GM19397 (cell line): ENCODE measurements around the gene WFIKKN1.

ENCODE experiments used
- ATAC-seq: cut with Tn5 transposase; IDR thresholded peaks from one replicate; pipeline ENCODE4 v1.9.1; 2021; ENCODE audit warnings: mild to moderate bottlenecking, moderate library complexity; ENCODE audit not compliant: unreplicated experiment

The WFIKKN1 gene

DNA sequence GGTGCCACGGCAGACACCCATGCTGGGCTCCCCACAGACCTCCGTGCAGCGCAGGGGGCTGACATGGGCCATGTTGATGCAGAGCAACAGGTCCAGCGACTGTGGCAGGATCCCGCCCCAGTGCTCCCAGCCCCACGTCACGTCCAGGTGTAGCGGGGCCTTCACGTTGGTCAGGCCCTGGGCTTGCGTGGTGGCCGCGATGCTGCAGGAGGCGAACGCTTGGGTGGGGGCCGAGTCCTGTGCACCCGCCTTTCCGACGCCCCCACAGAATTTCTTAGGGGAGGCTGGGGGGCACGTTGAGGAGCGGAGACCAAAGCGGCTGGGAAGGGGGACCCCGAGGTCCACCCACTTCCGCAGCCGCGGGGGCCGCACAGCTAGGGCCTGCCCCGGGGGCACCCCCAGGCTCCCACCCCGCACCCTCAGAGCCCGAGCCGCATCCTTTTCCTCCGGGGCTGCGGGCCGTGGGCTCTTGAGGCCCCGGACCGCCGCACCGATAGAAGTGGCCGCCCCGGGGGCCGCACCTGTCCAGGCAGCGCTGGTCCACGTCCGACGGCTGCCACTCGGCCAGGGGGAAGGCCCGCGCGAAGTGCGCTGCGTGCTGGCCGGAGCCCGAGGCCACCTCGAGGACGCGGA, 4.9 kb downstream of the WFIKKN1 start:
- peak; percentile 5 for ATAC-seq

DNA sequence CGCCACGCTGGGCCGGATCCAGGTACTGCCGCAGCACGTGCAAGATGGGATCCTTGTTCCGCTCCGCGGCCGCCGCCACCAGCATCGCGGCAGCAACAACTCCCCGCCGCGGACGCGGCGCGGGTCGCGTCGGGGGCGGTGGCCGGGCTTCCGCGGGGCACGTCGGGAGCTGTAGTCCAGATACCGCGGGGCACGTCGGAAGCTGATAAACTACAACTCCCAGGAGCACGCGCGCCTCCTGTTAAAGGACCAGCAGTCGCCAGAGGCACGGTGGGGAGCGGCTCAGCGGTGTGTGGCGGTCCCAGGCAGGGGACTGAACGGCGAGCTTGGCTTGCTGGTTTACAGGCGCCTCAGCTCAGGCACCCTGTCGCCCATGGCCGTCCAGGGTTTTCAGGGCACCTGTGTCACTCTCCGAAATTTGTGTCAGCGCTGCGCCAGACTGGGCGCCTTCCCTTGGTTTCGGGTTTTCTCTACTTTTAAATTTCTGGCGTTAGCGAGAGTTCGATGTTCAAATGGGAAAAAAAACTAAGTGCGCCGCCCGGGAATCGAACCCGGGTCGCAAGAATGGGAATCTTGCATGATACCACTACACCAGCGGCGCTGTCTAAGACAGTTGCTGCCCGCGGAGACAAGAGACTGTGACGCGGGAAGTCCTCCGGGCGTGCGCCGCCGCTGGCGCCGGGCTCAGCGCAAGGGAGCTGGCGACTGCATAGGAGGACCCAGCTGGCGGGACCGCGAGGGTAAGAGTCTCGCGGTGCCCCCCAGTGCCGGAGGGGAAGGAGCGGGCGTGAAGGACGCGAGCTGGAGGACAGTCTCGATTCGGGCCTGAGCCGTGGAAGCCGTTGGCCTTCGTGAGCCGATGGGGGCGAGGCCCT, 5.7 kb downstream of the WFIKKN1 start, which contains the start of gene METTL26:
Gene METTL26, minus strand, starts transcription at position 100 of the 875 bp plus-strand sequence. Its CDS starts 15 bp downstream, at position 85.
- peak; percentile 69 for ATAC-seq

DNA sequence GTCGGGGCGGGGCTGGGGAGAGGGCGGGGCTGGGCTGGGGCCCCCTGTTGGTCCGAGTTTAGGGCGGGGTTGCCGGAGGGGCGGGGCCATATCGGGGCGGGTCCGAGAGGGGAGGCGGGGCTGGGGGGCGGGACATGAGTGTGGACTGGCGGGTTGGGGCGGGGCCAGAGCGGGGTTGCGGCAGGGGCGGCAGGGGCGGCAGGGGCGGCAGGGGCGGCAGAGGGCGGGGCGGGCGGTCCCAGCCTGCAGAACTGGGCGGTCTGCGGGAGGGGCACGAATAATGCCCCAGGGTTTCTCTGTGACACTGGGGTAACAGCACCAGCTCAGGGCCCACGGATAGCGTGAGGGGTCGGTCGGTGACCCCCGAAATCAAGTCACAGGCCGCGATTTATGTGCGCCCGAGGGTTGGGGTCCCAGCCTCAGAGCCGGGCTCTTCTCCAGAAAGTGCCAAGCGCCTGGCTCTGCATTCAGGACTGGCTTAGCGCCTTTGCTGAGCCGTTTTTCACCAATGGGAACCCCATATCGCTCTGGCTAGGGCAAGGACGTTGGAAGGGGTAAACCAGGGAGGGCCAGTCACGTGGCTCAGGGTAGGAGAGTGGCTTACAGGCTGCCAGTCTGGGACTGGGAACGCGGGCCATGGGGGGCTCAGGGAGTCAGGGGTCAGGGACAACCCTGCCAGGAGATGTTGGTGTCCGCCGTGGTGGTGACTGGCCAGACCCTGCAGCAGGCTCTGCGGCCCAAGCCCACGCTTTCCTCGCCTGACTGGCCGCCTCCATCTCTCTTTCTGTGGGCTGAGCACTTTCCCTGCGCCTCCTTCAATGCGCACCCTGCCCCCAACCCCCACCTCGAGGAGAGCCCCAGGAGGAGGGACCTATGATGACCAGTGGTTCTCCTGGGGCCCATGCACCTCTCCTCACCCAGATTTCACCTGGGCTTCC, 6.6 kb downstream of the WFIKKN1 start:
- no peak for ATAC-seq

DNA sequence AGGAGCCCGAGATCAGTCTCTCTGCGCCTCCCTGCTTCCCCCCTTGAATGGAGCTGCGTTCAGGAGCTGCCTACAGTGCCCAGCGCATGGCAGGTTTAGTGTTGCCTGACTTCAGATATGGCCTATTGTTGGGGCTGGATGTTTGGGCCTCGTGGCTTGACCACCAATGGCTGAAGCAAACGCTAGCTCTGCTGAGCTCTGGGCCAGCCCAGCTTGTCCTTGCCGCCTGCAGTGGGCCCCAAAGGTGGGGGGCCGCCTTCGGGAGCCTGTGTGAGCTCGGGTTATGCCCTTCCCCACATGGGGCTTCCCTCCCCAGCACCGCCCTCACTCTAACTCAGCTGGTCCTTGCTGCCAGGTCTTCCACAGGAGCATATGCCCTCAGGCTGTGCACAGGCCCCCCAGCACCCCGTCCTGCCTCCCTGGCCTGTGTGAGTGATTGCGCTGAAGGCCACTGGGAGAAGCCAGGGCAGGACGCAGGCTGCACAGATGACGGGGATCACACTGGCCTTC, 7.3 kb downstream of the WFIKKN1 start:
- no peak for ATAC-seq

DNA sequence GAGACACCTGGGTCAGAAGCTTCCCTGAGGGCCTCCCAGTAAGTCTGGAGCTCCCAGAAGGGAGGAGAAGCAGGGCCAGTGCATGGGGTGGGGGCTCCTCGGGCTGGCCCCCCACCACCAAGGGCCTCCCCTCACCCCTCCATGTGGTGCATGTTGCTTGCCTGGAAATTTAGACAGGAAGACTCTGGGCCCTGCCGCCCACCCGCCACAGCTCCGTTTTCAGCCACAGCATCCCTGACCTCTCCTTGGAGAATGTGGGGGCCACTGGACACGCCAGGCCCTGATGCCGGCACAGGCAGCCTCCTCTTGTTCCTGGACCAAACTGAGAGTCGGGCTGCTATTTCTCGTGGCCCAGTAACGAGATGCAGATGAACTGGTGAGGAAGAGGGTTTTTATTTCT, 8.1 kb downstream of the WFIKKN1 start:
- no peak for ATAC-seq

DNA sequence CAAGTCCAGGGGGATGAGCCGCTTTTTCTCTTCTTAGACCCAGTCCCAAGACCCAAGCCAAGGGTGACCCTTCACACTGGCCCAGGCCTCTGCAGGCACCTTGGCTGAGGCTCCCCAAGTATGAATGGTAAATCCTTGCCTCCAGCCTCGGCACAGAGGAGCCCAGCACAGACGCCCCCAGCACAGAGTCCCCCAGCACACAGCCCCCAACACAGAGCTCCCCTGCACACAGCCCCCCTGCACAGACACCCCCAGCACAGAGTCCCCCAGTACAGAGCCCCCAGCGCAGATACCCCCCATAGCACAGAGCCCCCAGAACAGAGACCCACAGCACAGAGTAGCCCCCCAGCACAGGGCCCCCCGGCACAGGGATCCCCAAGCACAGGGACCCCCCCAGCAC, 9.8 kb downstream of the WFIKKN1 start:
- ATAC-seq = no peak

DNA sequence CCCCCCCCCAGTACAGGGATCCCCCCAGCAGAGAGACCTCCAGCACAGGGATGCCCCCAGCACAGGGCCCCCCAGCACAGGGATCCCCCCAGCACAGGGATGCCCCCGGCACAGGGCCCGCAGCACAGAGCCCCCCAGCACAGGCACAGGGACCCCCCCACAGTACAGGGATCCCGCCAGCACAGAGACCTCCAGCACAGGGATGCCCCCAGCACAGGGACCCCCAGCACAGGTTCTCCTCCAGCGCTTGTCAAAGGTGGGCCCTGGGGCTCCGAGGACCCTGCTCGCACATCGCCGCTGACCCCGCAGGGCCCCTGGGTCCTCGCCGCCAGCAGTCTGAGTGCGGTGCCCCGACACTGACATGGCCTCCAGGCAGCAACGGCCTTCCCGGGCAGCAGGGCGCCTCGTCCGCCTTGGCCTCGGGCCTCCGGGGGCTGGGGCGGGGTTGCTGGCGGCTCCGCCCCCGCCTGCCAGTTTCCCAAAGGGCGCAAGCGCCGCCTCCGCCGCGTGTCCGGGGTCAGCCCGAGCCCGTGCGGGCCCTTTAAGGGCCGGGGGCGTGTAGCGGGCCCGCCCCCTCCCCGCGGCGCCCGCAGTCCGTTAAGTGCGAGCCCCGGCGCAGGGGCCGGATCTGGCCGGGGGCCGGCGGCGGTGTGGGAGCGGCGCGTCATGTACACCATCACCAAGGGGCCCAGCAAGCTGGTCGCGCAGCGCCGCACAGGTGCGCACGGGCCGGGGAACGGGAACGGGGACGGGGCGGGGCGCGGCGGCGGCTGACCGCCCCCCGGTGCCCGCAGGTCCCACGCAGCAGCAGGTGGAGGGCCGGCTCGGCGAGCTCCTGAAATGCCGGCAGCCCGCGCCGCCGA, 10.8 kb downstream of the WFIKKN1 start, which contains the start of gene MCRIP2:
Gene MCRIP2, plus strand, starts transcription at position 503 of the 863 bp plus-strand sequence. Its CDS starts 164 bp downstream, at position 667.
- ATAC-seq = peak; percentile 43

DNA sequence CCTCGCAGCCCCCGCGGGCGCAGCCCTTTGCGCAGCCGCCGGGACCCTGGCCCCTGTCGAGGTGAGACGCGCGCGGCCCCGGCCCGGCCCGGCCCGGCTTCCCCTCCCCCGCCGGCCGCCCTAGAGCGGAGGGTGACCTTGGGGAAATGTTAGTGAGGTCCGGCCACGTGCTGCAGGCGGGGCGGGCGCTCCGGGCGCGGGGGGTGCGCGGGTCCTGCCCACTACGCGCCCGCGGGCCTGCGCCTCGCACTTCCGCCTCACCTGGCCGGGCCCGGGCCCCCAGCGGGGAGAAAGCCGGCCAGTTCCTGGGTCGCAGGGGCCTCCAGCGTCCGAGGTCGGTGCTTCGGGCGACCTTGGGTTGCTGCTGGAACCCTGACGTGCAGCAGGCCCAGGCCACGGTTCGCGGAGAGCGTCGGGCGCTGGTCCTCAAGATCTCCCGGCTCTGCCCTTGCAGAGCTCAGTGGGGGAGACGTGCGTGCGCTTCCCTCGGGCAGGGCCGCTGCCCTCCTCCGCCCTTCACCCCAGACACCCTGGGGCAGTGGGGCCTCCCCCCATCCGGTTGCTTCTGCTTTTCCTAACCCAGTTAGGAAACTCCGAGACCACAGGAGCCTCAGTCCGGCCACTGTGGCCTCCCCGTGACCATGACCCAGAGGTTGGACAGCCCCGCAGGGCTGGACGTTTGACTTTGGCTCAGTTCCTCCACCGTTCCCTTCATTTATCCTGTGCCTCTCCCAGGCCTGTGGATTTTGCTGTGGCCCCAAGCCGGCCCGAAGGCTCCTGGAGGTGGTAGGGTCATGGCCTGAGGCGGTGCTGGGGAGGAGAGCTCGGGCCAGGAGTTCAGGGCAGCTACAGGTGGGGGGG, 11.6 kb downstream of the WFIKKN1 start:
- peak; percentile 35 for ATAC-seq

DNA sequence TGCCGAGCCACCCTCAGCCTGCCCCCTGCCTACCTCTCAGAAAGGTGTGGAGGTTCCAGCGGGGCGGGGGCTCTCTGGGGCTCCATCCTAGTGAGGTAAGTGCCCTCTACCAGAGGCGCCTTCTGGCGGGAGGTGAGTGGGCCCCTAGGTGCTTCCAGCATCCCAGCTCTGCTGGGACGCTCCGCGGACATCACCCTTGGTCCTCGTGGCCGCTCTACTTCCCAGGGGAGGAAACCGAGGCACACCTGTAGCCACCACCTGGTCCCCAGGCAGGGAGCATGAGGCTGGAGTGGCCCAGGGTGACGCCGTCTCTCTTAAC, 12.2 kb downstream of the WFIKKN1 start:
- ATAC-seq = no peak

DNA sequence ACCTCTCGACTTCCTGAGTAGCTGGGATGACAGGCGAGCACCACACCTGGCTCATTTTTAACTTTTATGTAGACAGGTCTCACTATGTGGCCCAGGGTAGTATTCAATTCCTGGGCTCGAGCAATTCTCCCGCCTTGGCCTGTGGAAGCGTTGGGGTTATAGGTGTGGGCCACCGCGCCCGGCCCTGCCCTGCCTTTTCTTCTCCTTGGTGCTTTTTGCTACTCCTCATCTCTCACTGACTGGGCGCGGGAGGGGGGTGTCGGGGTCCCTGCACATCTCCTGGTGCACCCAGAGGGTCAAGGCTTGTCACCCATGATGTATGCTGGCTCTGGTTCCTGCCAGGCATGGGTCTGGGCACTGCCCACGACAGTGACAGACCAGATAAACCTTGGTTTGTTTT, 13.8 kb downstream of the WFIKKN1 start:
- no peak for ATAC-seq

DNA sequence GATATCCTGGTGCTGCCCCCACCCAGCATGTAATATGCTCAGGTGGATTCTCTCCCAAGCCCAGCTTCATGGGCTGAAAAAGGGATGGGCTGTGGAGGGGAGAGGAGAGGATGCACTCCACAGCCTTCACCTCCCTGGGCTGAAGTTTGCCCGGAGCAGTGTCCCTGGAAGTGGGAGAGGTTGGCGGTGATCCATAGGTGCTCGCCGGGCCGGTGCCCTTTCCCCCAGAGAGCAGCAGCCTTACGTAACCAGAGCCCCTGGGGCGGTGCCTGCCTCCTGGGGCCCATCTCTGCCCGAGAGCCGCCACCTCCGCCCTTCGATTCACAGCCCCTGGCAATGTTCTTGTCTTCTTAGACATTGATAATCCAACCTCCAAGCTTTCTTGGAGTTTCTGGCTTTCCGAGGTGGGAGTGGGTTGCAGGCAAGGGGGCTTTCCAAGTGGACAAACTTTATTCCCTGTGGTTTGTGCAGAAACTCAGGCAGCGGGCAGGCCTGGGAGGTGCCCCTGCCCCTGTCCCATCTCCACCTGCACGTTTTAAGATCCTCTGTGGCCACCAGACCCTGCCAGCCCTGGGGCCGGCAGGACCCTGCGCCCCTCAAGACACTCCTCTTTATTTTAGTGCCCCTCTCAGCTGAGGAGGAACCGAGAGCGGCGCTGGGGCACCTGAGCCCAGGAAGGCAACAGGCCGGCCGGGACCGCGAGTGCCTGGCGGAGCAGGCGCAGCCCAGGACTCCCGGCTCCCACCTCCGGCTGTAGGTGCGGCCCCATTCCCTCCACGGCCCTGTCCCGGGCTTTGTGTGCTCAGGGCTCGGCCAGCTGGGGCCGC, 15.3 kb downstream of the WFIKKN1 start:
- ATAC-seq = no peak

DNA sequence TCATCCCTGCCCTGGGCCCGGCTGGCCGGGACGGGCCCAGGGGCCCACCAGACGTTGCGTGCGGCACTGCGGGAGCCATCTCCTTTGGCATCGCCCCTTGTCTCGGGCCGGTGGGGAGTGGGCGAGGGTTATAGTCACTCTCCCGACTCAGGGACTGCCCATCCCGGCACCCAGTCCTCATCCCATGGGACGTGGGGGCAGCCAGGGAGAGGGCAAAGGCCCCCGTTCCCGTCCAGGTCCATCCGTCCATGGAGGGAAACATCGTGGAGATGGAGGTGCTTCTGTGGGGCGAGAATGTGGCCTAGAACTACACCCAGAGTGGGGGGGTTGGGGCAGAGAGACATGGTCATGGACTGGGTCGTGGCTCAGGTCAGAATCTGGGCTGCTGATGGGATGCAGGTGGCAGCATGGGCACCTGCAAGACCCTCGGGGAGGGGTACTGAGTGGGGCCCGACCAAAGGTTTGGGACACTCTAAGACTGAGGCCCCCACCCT, 15.9 kb downstream of the WFIKKN1 start:
- no peak for ATAC-seq

DNA sequence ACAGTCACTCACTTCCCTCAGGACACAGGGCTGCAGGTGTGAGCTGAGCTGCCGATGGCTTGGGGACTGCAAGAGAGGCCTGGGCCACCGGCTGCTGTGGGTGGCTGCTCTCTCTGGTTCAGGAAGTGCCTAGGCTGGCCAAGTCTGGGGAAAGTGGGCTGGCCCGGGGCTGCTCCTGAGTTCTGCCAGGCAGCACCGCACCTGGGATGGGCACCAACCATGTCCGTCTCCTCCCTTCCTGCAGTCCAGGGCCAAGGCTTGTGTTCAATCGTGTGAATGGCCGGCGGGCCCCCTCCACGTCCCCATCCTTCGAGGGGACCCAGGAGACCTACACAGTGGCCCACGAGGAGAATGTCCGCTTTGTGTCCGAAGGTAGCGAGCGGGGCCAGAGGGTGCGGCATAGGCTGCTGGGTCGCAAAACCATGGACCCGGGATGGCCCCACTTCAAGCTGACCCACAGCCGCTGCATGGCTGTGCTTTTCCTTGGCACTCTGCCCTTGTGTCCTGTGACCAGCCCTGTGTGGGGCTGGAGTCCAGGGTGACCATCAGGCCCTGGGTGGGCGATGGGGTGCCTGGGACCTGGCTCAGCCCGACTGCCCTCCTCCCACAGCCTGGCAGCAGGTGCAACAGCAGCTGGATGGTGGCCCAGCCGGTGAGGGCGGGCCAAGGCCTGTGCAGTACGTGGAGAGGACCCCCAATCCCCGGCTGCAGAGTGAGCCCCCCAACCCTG, 16.6 kb downstream of the WFIKKN1 start:
- no peak for ATAC-seq

DNA sequence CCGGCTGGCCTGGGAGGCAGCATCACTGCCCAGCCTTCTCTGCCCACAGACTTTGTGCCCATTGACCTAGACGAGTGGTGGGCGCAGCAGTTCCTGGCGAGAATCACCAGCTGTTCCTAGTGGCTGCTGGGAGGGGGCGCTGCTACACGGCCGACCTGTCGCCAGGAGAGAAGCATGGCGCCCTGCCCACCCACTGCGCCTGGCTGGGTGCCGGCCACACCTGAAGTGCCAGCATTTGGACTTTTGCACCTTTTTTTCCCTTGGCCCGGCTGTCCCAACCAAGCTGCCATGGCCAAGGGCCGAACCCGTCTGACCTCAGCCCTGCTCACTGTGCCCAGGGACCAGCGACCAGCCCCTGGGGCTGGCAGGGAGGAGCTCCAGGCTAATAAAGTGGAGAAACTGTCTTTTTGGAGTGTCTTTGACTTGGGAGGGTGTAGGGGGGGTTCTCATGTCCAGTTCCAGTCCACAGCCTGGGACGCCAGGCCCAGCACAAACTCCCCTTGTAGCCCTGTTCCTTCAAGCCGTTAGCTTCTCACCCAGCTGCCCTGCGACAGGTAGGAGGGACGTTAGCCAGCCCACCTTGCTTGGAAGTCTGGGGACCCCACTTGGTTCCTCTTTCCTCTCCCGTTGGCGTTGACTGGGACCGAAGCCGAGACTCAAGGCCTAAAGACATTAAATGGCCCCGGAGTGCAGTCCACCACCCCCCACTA, 17.4 kb downstream of the WFIKKN1 start:
- ATAC-seq = no peak

DNA sequence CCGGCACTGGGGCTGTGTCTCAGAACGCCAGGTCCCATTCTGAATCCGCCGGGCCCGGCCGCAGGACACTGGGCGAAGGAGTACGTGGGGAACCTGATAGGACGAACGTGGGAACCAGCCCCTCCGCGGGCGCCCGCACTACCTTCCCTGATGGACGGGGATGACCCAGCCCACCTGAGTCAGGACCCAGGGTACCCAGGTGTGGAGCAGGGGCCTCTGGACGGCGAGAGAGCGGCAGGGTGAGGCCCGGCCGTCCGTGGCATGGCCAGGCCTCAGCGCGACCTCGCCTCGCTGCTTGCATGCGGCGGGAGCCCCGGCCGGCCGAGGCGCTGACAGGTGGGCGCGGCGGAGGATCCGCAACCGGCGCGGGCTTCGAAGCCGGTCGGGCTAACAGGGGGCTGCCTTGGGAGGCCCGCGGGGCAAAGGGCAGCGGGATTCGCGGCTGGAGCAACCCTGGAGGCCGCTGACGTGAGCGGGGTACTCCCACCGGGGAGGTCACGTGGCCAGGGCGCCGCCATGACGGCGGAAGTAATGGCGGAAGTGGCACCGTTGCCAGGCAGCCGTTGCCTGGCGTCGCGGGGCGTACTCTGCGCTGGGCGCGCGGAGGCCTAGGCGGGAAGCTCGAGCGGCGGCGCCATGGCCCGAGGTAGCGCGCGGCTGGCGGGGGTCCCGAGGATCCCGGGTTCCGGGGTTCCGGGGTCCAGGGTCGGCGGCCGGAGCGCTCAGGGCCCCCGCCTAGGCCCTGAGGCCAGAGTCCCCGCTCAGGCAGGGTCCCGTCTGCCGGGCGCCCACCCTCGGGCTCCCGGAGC, 18.2 kb downstream of the WFIKKN1 start, which contains the start of gene WDR90:
Gene WDR90, plus strand, starts transcription at position 585 of the 809 bp plus-strand sequence. Its CDS starts 52 bp downstream, at position 637.
- ATAC-seq = peak; percentile 69

DNA sequence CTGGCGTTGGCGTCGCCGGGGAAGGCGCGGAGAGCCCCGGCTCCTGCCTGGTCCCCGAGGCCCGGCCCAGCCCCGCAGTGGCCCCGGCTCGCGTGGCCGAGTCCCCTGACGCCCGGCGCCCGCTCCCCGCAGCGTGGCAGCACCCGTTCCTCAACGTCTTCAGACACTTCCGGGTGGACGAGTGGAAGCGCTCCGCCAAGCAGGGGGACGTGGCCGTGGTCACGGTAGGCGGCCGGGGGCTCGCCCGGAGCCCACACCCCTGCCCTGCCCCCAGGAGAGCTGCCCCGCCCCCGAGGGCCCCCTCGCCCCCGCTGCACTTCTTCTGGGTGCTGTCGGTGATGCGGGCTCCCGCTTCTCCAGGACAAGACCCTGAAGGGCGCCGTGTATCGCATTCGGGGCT, 18.8 kb downstream of the WFIKKN1 start:
- ATAC-seq = peak; percentile 11
